ENCODE results near the gene OLFM3.

GRCh38 chr1:101938681-101939080, 58.0 kb downstream of the OLFM3 start:
- TF ChIP-seq GATA2 (IDR thresholded peaks at IDR 0.05; ENCODE audit: insufficient read depth, insufficient read length, low read depth, low read length) (no peak), CTCF (IDR thresholded peaks at IDR 0.05; ENCODE audit: extremely low read depth in 1 of 2, insufficient read depth in 1 of 2, low read depth in 1 of 2, low read length in 2 of 2) (no peak), POLR2AphosphoS5 (IDR thresholded peaks at IDR 0.05; ENCODE audit: insufficient read depth, low read depth, low read length) (no peak)

Measured in endothelial cell of umbilical vein (primary cell).